HL-60/S4 (cell line): Measurements from ENCODE around the gene NUDCD3.

Source experiments
- in situ Hi-C: fragments of 300-500 bp; cut with MboI; formaldehyde crosslinking; loops from 2 replicates; pipeline ENCODE4 v1.14.3; 2022; ENCODE audit warnings: low sequenced_read_pairs

The NUDCD3 gene

GRCh38 chr7:44387389-44387788 lies 103.1 kb downstream of the NUDCD3 start:
- in situ Hi-C loops, result no loop called here

GRCh38 chr7:44386139-44386913 lies 104.1 kb downstream of the NUDCD3 start:
- in situ Hi-C loops, result no loop called here

- in situ Hi-C loops, result no loop called here
These were observed 104.9 kb downstream of the NUDCD3 start for GRCh38 chr7:44385434-44386138.

GRCh38 chr7:44384586-44385433 lies 105.6 kb downstream of the NUDCD3 start:
- in situ Hi-C loops, result no loop called here

- in situ Hi-C loops, result no loop called here
These were observed 106.9 kb downstream of the NUDCD3 start for GRCh38 chr7:44383566-44383965.

GRCh38 chr7:44382459-44383265 lies 107.8 kb downstream of the NUDCD3 start:
- in situ Hi-C loops, result no loop called here

GRCh38 chr7:44381494-44382220 lies 108.8 kb downstream of the NUDCD3 start:
- in situ Hi-C loops, result no loop called here

GRCh38 chr7:44380831-44381493 lies 109.5 kb downstream of the NUDCD3 start:
- in situ Hi-C loops, result no loop called here

- in situ Hi-C loops, result no loop called here
These were observed 110.1 kb downstream of the NUDCD3 start for GRCh38 chr7:44380189-44380830.

GRCh38 chr7:44379366-44380188 lies 110.9 kb downstream of the NUDCD3 start:
- in situ Hi-C loops, result no loop called here

GRCh38 chr7:44378744-44379143 lies 111.7 kb downstream of the NUDCD3 start:
- in situ Hi-C loops, result no loop called here

- in situ Hi-C loops, result no loop called here
These were observed 112.6 kb downstream of the NUDCD3 start for GRCh38 chr7:44377681-44378421.

- in situ Hi-C loops, result no loop called here
These were observed 113.4 kb downstream of the NUDCD3 start for GRCh38 chr7:44377134-44377463.

- in situ Hi-C loops, result no loop called here
These were observed 113.9 kb downstream of the NUDCD3 start for GRCh38 chr7:44376429-44377133.

- in situ Hi-C loops, result no loop called here
These were observed 114.5 kb downstream of the NUDCD3 start for GRCh38 chr7:44375926-44376342.

- in situ Hi-C loops, result no loop called here
These were observed 115.2 kb downstream of the NUDCD3 start for GRCh38 chr7:44375236-44375699.
